ENCODE results near the gene NPAS1. TPM values are rescaled to one million over a fixed set of nuclear protein-coding genes. Genes with fewer than 3 reads are reported as not detected.

The NPAS1 gene
- total RNA-seq, 2 experiments from 2014 or later, result 0.59 to 0.65 TPM

GRCh38 chr19:46985542-46986415, 33.9 kb upstream of the NPAS1 start:
- POLR2A ChIA-PET, result interaction anchor here (0.7 kb wide), 1 partner anchor 18 kb away, joined by 5 read pairs; no protein-coding TSS in a partner anchor
- CTCF ChIA-PET, result interaction anchor here (0.7 kb wide), 1 partner anchor 11 kb away, joined by 3 read pairs; no protein-coding TSS in a partner anchor

DNA sequence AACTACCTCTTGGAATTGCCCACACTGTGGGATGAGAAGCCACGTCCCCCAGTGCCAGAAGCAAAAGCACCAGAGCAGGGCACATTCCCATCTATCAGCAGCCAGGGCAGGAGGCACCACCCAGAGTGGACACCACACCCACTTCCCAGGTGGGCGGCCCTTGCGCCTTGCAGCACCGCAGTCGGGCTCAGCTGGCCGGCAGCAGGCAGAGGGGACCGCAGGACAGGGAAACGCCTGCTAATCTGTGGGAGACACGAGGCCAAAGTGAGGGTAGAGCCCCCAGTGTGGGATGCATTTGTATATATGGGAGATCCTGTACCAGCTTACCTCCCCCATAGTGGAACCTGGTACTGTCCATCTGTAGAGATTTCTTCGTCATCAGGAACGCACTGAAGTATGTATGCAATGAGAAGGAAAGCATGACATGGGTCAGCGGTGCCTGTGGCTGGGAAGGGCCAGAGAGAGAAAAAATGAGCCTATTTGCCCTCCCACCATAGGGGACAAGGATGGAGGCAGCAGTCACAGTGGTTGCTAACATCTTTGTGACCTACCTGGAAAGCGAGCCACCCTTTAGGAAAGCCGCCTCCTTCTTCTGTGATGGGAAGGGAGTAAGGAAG, 30.9 kb upstream of the NPAS1 start:
- ChIA-PET POLR2A (no interaction called here), CTCF (interaction anchor here (1.0 to 1.3 kb wide), 2 partner anchors 24 to 132 kb away, joined by 3 to 4 read pairs; no protein-coding TSS in a partner anchor)

DNA sequence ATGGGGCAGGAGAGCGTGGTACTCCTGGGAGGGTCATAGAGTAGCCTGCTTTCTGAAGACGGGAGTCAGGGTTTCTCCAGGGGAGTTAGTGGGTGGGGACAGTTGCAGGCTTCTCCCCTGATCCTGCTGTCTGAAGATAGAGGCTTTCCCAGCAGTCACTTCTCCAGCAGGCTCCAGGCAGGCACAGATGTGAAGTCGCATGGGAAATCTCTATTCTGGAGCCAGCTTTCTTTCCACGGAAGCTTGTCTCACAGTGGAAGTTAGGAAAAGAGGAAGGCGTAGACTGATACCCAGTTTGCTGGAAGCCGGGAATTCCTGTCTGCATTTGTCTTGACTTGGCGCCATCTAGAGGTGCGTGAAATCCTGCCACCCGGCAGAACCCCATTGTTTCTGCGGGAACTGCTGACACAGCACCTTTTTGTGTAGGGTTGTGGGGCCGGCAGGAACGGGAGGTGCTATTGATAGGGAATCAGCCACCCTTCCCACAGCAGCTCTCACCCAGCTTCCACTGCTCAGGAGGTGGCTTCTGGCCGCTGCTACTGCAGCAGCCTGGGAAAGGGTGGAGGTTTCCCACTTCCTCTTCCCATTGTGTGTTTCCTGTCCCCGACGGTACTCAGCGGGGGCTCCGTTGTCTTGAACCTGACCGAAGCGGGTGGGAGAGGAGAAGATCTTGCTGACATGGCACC, 28.5 kb upstream of the NPAS1 start:
- ChIA-PET POLR2A (no interaction called here), CTCF (interaction anchor here (0.7 to 2.9 kb wide), 14 partner anchors 14 to 219 kb away, joined by 3 to 29 read pairs (median 4); partner anchors contain the start of gene AP2S1)

DNA sequence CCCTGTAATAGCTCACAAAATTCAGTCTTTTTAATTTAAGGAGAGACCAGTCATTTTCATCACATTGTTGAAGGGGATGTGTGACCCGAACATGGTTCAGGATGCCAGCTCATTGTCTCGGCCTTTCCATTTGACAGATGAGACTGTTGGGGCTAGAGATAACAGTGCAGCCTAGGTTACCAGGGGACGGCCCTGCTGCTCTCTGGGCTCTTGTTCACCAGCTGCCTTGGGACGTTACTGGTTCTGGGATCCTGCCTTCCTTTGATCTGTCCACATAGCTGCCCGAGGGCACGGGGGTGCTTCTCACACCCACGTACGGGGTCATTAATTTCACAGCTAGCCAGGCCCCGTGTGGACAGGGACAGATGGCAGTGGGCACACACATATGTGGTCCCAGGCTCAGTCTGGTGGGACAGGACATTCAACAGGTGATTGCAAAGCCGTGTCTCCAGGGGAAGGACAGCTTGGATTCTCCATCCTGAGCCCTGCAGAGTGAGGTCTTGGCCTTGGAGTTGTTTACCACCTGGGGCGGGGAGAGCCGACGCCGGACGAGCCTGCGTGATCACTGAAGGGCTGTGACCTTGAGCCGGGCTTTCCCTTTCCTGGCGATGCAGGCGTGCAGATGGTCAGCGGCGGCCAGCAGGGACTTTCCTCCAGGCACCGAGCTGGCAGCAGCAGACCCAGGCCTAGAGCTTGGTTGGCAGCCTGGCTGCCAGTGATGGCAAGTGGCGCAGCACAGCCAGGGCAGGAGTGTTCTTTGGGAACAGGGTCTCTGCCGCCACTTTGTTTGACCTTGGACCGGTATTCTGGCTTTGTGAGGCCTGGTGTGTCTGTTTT, 26.7 kb upstream of the NPAS1 start:
- ChIA-PET CTCF (interaction anchor here (0.5 to 2.9 kb wide), 6 partner anchors 14 to 209 kb away, joined by 3 to 29 read pairs (median 4); no protein-coding TSS in a partner anchor), POLR2A (interaction anchor here (0.6 kb wide), 1 partner anchor 44 kb away, joined by 3 read pairs; no protein-coding TSS in a partner anchor)

GRCh38 chr19:46993622-46994021, 26.0 kb upstream of the NPAS1 start:
- POLR2A ChIA-PET, result no interaction called here
- CTCF ChIA-PET, result interaction anchor here (1.0 to 2.9 kb wide), 3 partner anchors 19 to 153 kb away, joined by 3 to 14 read pairs (median 3); no protein-coding TSS in a partner anchor

GRCh38 chr19:46994141-46994686, 25.4 kb upstream of the NPAS1 start:
- ChIA-PET CTCF (interaction anchor here (1.0 to 1.2 kb wide), 2 partner anchors 138 to 154 kb away, joined by 3 read pairs; no protein-coding TSS in a partner anchor), POLR2A (no interaction called here)

GRCh38 chr19:46995492-46995891, 24.1 kb upstream of the NPAS1 start:
- ChIA-PET POLR2A (interaction anchor here (0.6 kb wide), 1 partner anchor 101 kb away, joined by 4 read pairs; no protein-coding TSS in a partner anchor), CTCF (interaction anchor here (0.6 kb wide), 1 partner anchor 246 kb away, joined by 3 read pairs; no protein-coding TSS in a partner anchor)

GRCh38 chr19:46998445-46999125, 21.1 kb upstream of the NPAS1 start:
- ChIA-PET POLR2A (no interaction called here), CTCF (interaction anchor here (1.1 kb wide), 1 partner anchor 135 kb away, joined by 3 read pairs; no protein-coding TSS in a partner anchor)

GRCh38 chr19:46999377-46999776, 20.3 kb upstream of the NPAS1 start:
- ChIA-PET CTCF (no interaction called here), POLR2A (no interaction called here)

- ChIA-PET POLR2A (no interaction called here), CTCF (interaction anchor here (1.5 kb wide), 1 partner anchor 13 kb away, joined by 6 read pairs; no protein-coding TSS in a partner anchor)
Measured at GRCh38 chr19:46999878-47000277, 19.8 kb upstream of the NPAS1 start.

GRCh38 chr19:47000373-47000772, 19.3 kb upstream of the NPAS1 start:
- POLR2A ChIA-PET, result no interaction called here

GRCh38 chr19:47001584-47001983, 18.1 kb upstream of the NPAS1 start:
- POLR2A ChIA-PET, result no interaction called here
- CTCF ChIA-PET, result interaction anchor here (1.0 to 1.5 kb wide), 3 partner anchors 11 to 17 kb away, joined by 3 to 6 read pairs (median 5); no protein-coding TSS in a partner anchor

More at GRCh38 chr19:47000373-47000772, 19.3 kb upstream of the NPAS1 start:
- CTCF ChIA-PET, result interaction anchor here (1.5 kb wide), 1 partner anchor 12 kb away, joined by 6 read pairs; no protein-coding TSS in a partner anchor

GRCh38 chr19:47002106-47002766, 17.4 kb upstream of the NPAS1 start:
- ChIA-PET CTCF (interaction anchor here (0.6 to 1.5 kb wide), 4 partner anchors 11 to 114 kb away, joined by 3 to 5 read pairs (median 4); no protein-coding TSS in a partner anchor), POLR2A (no interaction called here)

DNA sequence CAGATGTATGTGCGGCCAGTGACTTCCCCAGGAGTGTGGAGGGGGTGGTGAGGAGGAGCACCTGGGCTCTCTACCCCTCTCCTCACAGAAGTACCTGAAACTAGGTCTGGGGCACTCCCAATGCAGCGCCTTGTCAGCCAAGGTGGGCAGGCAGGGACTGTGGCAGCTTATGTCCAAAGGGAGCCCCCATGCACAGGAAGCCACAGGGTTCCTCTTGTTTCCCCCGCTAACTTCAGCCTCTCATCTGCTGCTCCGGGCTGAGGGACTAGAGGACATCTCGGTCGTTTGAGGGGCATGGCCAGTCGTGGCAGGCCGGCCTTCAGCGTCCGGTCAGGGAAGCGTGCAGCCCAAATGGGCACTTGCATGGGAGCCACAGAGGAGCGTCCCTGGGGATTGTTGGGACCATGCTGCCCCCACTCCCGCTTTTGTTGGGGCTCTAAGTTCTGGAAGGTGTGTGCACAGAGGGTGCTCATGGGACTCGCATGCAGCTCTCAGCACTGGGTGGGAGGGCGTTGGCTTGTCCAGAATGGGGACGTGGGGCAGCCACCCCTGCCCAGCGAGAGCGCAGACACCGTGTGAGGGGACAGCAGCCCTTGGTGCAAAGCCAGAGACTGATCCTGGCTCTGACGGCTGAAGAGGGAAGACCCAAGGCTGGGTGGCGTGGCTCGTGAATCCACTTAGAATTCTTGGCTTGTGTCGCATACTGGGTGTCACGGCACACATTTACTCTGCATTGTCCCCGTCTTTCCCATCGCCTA, 16.6 kb upstream of the NPAS1 start:
- CTCF ChIA-PET, result interaction anchor here (0.6 to 1.7 kb wide), 4 partner anchors 10 to 115 kb away, joined by 3 to 9 read pairs (median 4); no protein-coding TSS in a partner anchor
- POLR2A ChIA-PET, result no interaction called here

DNA sequence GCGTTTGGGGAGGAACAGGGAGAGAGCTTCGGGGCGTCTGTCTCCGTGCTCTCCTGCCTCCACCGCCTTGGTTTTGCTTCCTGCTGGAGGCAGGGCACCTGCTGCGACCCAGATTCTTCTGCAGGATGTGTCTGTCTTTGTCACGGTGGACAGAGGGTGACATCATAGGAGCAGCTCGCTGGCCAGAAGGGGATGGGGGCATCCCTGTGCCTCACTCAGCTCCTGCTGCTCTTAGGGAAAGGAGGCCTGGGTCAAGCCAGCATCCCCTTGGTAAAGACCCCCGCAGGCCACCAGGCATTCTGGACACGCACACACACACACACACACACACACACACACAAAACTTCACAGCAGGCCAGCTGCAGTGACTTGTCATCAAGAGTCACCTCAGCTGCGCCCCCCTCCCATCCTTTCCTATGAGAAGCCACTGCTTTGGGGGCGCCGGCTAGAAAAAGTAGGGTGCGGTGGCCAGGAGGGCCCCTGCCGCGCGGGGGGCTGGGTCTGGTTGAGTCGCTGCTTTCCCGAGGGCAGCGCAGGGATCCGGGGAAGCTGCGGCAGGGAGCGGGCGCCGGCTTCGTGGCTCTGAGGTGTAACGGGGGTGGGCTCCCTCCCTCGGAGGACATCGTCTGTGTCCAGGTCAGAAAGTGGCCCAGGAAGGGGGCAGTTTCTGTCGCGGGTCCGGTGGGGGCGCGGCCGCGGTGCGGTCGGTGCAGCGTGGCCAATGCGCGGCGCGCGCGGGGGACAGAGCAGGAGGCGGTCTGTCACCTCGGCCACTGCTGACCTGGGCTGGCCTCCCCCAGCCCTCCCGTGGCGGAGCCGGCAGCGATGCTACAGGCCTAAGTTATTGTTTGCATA, 15.8 kb upstream of the NPAS1 start:
- POLR2A ChIA-PET, result interaction anchor here (0.5 kb wide), 1 partner anchor 19 kb away, joined by 5 read pairs; no protein-coding TSS in a partner anchor
- CTCF ChIA-PET, result interaction anchor here (0.7 to 1.7 kb wide), 2 partner anchors 9 to 238 kb away, joined by 3 to 9 read pairs; no protein-coding TSS in a partner anchor
